ENCODE data around the gene ABHD6.
"Not testable (repeated sequence)": the region's sequence is repeated elsewhere in the genome, so short reads cannot be mapped to it uniquely, and the experiment has no call there.

The ABHD6 gene

DNA sequence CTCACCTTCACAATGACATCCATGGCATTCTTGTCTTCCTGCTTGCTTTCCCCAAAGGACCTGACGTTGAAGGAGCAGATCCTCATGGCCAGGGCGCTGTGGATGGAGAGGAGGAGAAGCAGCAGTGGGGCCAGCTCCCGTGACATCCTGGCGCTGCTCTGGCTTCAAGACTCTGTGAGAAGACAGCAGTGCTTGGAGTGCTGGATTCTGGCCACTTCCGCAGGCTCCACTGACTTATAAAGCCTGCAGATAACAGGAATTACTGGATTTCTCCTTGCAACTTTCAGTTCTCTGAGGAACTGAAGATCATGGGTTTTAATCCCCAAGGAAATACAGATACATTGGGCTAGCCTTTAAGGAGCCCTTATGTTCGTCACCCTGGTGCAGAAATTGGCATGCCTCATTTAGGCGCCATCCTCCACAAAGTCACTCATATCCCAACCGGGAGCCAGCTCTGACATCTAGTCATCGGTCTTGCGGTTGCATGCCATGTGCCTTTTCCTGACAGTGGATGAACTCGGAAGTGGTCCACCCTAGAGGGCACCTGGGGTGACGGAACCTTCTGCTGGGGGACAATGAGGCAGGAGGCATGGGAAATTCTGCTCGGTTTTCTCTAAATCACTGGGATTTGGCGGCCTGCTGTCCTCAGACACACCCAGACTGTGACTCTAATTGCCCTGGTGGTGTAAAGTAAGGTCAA is 26.7 kb upstream of the ABHD6 start, which contains the start of gene DNASE1L3:
DNASE1L3 (minus strand) TSS at position 212 of the 700 bp plus-strand sequence; CDS start at position 146, 66 bp downstream.
- Histone ChIP-seq H3K4me3 (ENCODE audit: low read length) (peak within 1 kb of the TSS; percentile 42), H3K9me3 (ENCODE audit: control insufficient read depth, low read length) (no peaks in the 10 kb centered on the region), H3K36me3 (ENCODE audit: control insufficient read depth, insufficient read depth, low read length, severe bottlenecking) (no peaks in the 10 kb centered on the region), H3K27me3 (replicated peaks; ENCODE audit: control insufficient read depth, insufficient read depth, low read length) (no peaks in the 10 kb centered on the region), H3K4me1 (ENCODE audit: control insufficient read depth, insufficient read depth, low read length) (peaks cover 25% of the 10 kb centered on the region), H3K9ac (ENCODE audit: low read length) (no peak within 1 kb of the TSS)
- no peak for DNase-seq (ENCODE audit: low read depth)

DNA sequence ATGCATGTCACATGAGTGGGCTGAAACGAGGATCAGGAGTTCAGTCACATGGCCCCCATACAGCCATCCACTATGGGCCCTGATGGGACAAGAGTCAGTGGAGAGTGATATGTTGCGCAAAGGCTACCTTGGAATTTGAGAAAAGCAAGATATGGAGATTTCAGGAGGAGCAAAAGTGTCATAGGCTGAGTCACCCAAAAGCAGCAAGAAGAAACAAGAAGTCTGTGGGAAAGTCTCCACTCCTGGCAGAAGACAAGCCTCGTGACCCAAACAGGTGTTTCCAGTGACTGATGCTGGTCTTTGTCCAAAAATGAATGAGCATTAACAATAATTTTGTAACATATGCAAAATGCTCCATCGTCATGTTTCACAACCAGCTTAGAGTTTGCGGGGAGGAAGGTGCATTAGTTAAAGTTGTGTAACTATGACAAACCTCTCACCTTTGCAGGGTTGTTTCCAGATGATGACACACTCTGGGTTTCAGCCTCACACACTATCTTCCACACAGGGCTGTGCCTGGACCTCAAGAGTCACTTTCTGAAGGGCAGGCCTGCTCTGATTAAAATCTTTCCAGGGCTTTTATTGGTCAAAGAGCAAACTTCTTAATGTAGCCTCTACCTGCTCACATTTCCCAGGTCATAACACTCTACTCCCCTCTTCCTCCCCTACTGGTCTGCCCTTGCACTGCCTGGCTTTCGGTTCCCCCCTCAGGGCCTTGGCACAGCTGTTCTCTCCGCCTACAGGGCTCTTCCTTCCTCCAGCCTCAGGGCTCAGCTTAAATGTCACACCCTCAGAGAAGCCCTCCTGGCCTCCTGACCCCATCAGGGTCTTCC is 22.9 kb upstream of the ABHD6 start:
- H3K9me3 ChIP-seq (ENCODE audit: control insufficient read depth, low read length): no peaks in the 10 kb centered on the region
- no peaks in the 10 kb centered on the region for H3K36me3 ChIP-seq (ENCODE audit: control insufficient read depth, insufficient read depth, low read length, severe bottlenecking)
- DNase-seq (ENCODE audit: low read depth): no peak
- H3K4me3 ChIP-seq (ENCODE audit: low read length): no peak overlapping the region
- H3K9ac ChIP-seq (ENCODE audit: low read length): no peak overlapping the region
- peaks cover 15% of the 10 kb centered on the region for H3K4me1 ChIP-seq (ENCODE audit: control insufficient read depth, insufficient read depth, low read length)
- H3K27me3 ChIP-seq (replicated peaks; ENCODE audit: control insufficient read depth, insufficient read depth, low read length): no peaks in the 10 kb centered on the region

DNA sequence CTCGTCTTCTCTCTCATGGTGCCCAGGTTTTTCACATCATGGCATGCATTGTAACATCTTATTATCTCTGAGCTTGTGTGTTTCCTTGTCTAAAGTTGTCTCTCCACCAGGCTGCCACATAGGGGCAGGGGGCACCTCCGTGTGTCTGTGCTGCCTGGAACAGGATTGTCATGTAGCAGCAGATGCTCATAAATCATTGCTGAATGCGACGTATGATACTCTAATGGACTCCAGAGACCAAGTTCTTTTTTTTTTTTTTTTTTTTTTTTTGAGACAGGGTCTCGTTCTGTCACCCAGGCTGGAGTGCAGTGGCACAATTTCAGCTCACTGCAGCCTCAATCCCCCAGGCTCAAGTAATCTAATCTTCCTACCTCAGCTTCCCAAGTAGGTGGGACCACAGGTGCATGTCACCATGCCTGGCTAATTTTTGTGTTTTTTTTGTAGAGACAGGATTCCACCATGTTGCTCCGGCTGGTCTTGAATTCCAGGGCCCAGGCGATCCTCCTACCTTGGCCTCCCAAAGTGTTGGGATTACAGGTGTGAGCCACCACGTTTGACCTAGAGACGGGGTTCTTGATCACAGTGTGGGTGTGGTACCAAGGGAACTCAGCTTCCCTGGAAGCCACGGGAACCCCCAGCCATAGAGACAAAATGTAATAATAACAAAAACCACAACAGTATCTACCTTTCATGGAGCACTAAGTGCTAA is 22.1 kb upstream of the ABHD6 start:
- no peak for DNase-seq (ENCODE audit: low read depth)
- Histone ChIP-seq H3K36me3 (ENCODE audit: control insufficient read depth, insufficient read depth, low read length, severe bottlenecking) (no peaks in the 10 kb centered on the region), H3K4me3 (ENCODE audit: low read length) (no peak overlapping the region)

DNA sequence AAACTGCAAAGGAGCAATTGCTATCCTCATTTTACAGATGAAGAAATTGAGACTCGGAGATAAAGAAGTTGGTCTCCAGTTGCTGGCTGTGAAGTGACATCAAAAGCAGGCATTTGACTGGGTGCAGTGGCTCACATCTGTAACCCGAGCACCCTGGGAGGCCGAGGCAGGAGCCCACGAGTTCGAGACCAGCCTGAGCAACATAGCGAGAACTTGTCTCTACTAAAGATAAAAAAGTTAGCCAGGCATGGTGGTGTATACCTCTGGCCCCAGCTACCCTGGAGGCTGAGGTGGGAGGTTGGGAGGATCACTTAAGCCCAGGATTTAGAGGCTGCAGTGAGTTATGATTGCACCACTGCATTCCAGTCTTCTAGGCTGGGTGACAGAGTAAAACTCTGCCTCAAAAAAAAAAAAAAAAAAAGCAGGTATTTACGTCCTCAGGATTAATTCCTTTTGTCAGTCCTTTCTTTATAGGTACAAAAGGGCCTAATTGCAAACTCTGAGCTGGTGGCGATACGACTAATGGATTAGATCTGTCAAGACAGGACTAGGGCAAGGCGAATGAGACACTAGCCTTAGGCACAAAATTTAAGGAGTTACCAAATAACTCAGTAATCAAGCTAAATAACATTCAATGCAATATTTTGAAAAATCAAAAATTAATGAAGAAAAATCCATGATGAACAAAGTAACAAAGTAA is 20.9 kb upstream of the ABHD6 start:
- peaks cover 4% of the 10 kb centered on the region for H3K4me1 ChIP-seq (ENCODE audit: control insufficient read depth, insufficient read depth, low read length)
- no peak overlapping the region for H3K9ac ChIP-seq (ENCODE audit: low read length)
- H3K36me3 ChIP-seq (ENCODE audit: control insufficient read depth, insufficient read depth, low read length, severe bottlenecking): no peaks in the 10 kb centered on the region
- DNase-seq (ENCODE audit: low read depth): no peak
- H3K4me3 ChIP-seq (ENCODE audit: low read length): no peak overlapping the region
- H3K27me3 ChIP-seq (replicated peaks; ENCODE audit: control insufficient read depth, insufficient read depth, low read length): no peaks in the 10 kb centered on the region
- peaks cover 7% of the 10 kb centered on the region for H3K9me3 ChIP-seq (ENCODE audit: control insufficient read depth, low read length)

More for the DNA sequence above, 22.1 kb upstream of the ABHD6 start:
- H3K9me3 ChIP-seq (ENCODE audit: control insufficient read depth, low read length): peaks cover 2% of the 10 kb centered on the region
- peaks cover 12% of the 10 kb centered on the region for H3K4me1 ChIP-seq (ENCODE audit: control insufficient read depth, insufficient read depth, low read length)
- no peaks in the 10 kb centered on the region for H3K27me3 ChIP-seq (replicated peaks; ENCODE audit: control insufficient read depth, insufficient read depth, low read length)
- H3K9ac ChIP-seq (ENCODE audit: low read length): no peak overlapping the region

DNA sequence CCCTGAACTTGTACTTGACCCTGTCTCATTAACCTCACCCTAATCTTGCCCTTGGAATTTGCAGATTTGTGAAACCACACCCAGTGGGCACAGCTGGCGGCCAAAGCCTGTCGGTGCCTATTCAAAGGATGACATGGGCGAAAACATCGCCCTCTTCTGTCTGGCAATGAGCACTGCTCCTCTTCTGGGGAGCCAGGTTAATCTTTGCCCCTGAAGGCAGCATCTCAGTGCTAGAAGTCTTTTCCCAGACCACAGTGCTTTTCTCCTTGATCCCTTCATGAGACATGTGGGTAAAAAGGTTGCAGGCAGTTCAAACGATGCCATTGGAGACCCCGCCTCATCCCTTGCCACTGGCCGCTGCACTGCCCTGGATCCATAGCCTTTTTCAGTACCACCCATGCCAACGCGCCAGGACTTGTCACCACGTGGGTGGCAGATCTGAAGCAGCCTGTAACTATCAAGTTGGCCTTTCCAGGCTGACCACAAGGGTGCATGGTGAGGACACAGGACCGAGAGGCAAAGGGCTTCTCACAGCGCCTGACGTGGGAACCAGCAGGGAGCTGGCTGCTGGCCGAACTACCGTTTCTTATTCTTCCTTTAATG is 20.3 kb upstream of the ABHD6 start:
- no peak overlapping the region for H3K9ac ChIP-seq (ENCODE audit: low read length)
- H3K36me3 ChIP-seq (ENCODE audit: control insufficient read depth, insufficient read depth, low read length, severe bottlenecking): no peaks in the 10 kb centered on the region
- peak; percentile 72 for DNase-seq (ENCODE audit: low read depth)
- H3K4me1 ChIP-seq (ENCODE audit: control insufficient read depth, insufficient read depth, low read length): peaks cover 4% of the 10 kb centered on the region
- H3K4me3 ChIP-seq (ENCODE audit: low read length): no peak overlapping the region
- peaks cover 7% of the 10 kb centered on the region for H3K9me3 ChIP-seq (ENCODE audit: control insufficient read depth, low read length)
- H3K27me3 ChIP-seq (replicated peaks; ENCODE audit: control insufficient read depth, insufficient read depth, low read length): no peaks in the 10 kb centered on the region

DNA sequence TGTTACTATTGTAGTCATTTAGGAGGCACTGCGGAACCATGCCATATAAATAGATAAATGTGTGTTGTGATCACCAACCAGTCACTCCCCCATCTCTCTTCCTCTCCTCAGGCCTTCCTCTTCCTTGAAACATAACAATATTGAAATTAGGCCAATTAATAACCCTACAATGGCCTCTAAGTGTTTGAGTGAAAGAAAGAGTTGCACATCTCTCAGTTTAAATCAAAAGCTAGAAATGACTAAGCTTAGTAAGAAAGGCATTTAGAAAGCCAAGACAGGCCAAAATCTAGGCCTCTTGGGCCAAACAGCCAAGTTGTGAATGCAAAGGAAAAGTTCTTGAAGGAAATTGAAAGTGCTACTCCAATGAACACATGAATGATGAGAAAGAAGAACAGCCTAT is 18.7 kb upstream of the ABHD6 start:
- no peak overlapping the region for H3K9ac ChIP-seq (ENCODE audit: low read length)
- H3K36me3 ChIP-seq (ENCODE audit: control insufficient read depth, insufficient read depth, low read length, severe bottlenecking): no peaks in the 10 kb centered on the region
- no peak overlapping the region for H3K4me3 ChIP-seq (ENCODE audit: low read length)
- no peak for DNase-seq (ENCODE audit: low read depth)
- peaks cover 7% of the 10 kb centered on the region for H3K9me3 ChIP-seq (ENCODE audit: control insufficient read depth, low read length)
- H3K27me3 ChIP-seq (replicated peaks; ENCODE audit: control insufficient read depth, insufficient read depth, low read length): no peaks in the 10 kb centered on the region
- peaks cover 4% of the 10 kb centered on the region for H3K4me1 ChIP-seq (ENCODE audit: control insufficient read depth, insufficient read depth, low read length)

DNA sequence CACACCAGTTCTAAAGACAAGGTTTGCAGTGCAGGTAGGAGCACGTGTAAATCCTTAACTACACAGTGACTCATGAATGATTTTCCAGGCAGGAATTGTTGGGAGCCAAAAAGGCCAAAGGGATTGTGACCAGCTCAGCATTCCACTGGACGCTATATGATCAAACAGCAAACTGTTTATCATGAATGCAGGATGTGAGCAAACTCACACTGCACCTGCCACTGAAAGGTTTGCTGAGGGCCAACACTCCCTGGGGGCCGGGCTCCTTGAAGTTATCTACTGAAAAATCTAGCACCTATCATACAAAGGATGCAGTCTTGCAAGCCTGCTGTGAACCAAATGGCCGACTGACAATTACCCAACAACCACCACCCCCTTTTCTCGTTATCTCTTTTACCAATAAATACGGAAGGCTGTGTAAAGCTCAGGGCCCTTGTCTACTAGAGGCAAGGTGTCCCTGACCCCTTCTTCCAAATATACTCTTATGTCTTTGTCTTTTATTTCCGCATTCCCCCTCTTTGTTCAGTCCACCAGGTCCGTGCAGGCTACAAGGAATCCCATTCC is 15.3 kb upstream of the ABHD6 start:
- Histone ChIP-seq H3K36me3 (ENCODE audit: control insufficient read depth, insufficient read depth, low read length, severe bottlenecking) (no peaks in the 10 kb centered on the region), H3K27me3 (replicated peaks; ENCODE audit: control insufficient read depth, insufficient read depth, low read length) (peaks cover 4% of the 10 kb centered on the region), H3K4me3 (ENCODE audit: low read length) (no peak overlapping the region), H3K9me3 (ENCODE audit: control insufficient read depth, low read length) (peaks cover 7% of the 10 kb centered on the region), H3K4me1 (ENCODE audit: control insufficient read depth, insufficient read depth, low read length) (no peaks in the 10 kb centered on the region), H3K9ac (ENCODE audit: low read length) (no peak overlapping the region)
- no peak for DNase-seq (ENCODE audit: low read depth)

DNA sequence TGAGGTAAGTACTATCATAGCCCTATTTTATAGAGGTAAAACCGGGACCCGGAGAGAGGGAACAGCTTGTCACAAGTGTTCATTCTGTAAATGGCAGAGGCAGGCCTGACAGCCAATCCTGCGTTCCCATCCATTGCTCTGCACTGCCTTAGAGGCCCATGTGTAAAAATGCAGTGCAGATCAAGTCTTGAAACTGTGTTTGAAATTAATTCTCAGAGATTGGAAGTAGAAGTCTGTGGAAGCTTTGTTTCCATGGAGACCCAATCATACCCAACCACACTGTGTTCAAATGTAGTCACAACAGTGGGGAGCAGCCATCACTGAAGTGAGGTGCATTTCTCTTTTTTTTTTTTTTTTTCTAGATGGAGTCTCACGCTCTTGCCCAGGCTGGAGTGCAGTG is 13.7 kb upstream of the ABHD6 start:
- H3K4me3 ChIP-seq (ENCODE audit: low read length): no peak overlapping the region
- H3K9me3 ChIP-seq (ENCODE audit: control insufficient read depth, low read length): peaks cover 7% of the 10 kb centered on the region
- H3K4me1 ChIP-seq (ENCODE audit: control insufficient read depth, insufficient read depth, low read length): no peaks in the 10 kb centered on the region
- peaks cover 4% of the 10 kb centered on the region for H3K27me3 ChIP-seq (replicated peaks; ENCODE audit: control insufficient read depth, insufficient read depth, low read length)
- no peak for DNase-seq (ENCODE audit: low read depth)
- H3K36me3 ChIP-seq (ENCODE audit: control insufficient read depth, insufficient read depth, low read length, severe bottlenecking): no peaks in the 10 kb centered on the region
- no peak overlapping the region for H3K9ac ChIP-seq (ENCODE audit: low read length)

DNA sequence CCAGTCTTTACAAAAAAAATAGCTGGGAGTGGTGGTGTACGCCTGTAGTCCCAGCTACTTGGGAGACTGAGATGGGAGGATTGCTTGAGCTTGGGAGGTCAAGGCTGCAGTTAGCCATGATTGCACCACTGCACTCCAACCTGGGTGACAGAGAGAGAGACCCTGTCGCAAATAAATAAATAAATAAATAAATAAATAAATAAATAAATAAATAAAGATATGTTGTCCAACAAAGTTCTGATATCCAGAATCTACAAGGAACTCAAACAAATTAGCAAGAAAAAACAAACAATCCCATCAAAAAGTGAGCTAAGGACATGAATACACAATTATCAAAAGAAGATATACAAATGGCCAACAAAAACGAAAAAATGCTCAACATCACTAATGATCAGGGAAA is 9.7 kb upstream of the ABHD6 start:
- not testable (repeated sequence) for H3K36me3 ChIP-seq (ENCODE audit: control insufficient read depth, insufficient read depth, low read length, severe bottlenecking); H3K4me3 ChIP-seq (ENCODE audit: low read length); H3K9ac ChIP-seq (ENCODE audit: low read length); H3K4me1 ChIP-seq (ENCODE audit: control insufficient read depth, insufficient read depth, low read length); H3K9me3 ChIP-seq (ENCODE audit: control insufficient read depth, low read length); DNase-seq (ENCODE audit: low read depth); H3K27me3 ChIP-seq (replicated peaks; ENCODE audit: control insufficient read depth, insufficient read depth, low read length)

DNA sequence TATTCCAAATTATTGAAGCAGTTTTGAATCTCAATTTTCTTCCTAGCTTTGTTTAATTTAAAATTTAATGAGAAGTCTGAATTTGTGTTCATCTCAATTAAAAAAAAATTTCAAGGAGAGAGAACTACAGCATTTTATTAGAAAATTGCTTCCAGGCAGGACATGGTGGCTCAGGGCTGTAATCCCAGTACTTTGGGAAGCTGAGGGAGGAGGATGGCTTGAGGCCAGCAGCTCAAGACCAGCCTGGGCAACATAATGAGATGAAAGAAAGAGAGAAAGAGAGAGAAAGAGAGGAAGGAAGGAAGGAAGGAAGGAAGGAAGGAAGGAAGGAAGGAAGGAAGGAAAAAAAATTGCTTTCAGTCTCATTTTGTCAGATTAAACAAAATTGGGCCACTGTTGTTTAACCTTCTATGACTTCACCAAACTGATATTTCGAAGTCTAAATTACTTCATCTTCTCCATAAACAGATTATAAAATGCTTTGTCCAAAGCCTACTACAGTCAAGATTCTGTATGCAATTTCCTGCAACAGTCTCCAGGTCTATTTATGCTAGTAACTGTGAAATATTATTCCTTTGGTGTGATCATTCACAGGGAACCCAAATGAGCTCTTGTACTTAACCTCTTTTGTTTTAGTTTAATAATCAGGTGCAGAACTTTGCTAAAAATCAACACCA is 6.6 kb upstream of the ABHD6 start:
- H3K36me3 ChIP-seq (ENCODE audit: control insufficient read depth, insufficient read depth, low read length, severe bottlenecking): no peaks in the 10 kb centered on the region
- H3K4me3 ChIP-seq (ENCODE audit: low read length): no peak overlapping the region
- peaks cover 8% of the 10 kb centered on the region for H3K27me3 ChIP-seq (replicated peaks; ENCODE audit: control insufficient read depth, insufficient read depth, low read length)
- no peaks in the 10 kb centered on the region for H3K9me3 ChIP-seq (ENCODE audit: control insufficient read depth, low read length)
- no peak overlapping the region for H3K9ac ChIP-seq (ENCODE audit: low read length)
- peaks cover 2% of the 10 kb centered on the region for H3K4me1 ChIP-seq (ENCODE audit: control insufficient read depth, insufficient read depth, low read length)
- no peak for DNase-seq (ENCODE audit: low read depth)
